ENCODE results near the gene GDAP2. TPM values are rescaled to one million over a fixed set of nuclear protein-coding genes. Genes with fewer than 3 reads are reported as not detected.

GDAP2 gene
- total and polyA plus RNA-seq, 2 experiments from 2014 or later = 11.3 to 33.3 TPM

DNA sequence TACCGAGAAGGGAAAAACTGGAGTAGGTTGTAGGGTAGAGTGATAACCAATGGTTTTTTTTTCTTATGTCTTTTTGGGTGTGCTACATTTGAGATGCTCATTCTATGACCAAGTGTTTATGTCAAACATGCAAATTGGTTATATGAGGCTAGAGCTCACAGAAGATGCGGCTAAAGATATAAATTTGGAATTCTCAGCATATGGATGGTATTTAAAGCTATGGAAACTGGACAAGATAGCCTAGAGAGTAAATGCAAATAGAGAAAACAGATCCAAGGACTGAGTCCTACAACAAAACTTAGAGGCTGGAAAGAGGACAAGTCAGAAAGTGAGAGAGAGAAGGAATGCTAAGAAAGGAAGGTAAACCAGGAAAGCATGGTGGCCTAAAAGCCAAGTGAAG is 7.4 kb downstream of the GDAP2 start:
- no peaks in the 10 kb centered on the region for H3K36me3 ChIP-seq (replicated peaks; ENCODE audit: insufficient read depth, low read depth)
- H4K20me1 ChIP-seq (ENCODE audit: insufficient read depth, poor library complexity, severe bottlenecking) = no peaks in the 10 kb centered on the region
- no peak overlapping the region for H3K27ac ChIP-seq
- peaks cover 63% of the 10 kb centered on the region for H3K79me2 ChIP-seq
- TF ChIP-seq EZH2 (IDR thresholded peaks at IDR 0.05; ENCODE audit: borderline replicate concordance) (no peak), EZH2phosphoT487 (IDR thresholded peaks at IDR 0.05; ENCODE audit: low read depth, severe bottlenecking, unreplicated experiment) (no peak)
- TF ChIP-seq, protein P1, sequence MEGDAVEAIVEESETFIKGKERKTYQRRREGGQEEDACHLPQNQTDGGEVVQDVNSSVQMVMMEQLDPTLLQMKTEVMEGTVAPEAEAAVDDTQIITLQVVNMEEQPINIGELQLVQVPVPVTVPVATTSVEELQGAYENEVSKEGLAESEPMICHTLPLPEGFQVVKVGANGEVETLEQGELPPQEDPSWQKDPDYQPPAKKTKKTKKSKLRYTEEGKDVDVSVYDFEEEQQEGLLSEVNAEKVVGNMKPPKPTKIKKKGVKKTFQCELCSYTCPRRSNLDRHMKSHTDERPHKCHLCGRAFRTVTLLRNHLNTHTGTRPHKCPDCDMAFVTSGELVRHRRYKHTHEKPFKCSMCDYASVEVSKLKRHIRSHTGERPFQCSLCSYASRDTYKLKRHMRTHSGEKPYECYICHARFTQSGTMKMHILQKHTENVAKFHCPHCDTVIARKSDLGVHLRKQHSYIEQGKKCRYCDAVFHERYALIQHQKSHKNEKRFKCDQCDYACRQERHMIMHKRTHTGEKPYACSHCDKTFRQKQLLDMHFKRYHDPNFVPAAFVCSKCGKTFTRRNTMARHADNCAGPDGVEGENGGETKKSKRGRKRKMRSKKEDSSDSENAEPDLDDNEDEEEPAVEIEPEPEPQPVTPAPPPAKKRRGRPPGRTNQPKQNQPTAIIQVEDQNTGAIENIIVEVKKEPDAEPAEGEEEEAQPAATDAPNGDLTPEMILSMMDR (IDR thresholded peaks at IDR 0.05; ENCODE audit: poor library complexity) = no peak
- H2AFZ ChIP-seq = no peak overlapping the region
- H3K4me3 ChIP-seq = no peak overlapping the region
- no peaks in the 10 kb centered on the region for H3K9me3 ChIP-seq (ENCODE audit: low read depth)
- H3K9me2 ChIP-seq (replicated peaks; ENCODE audit: insufficient read depth) = no peaks in the 10 kb centered on the region
- no peak overlapping the region for H3K4me2 ChIP-seq
- H3K4me1 ChIP-seq (ENCODE audit: insufficient read depth) = no peaks in the 10 kb centered on the region
- no peak for DNase-seq (ENCODE audit: low spot score)
- no peaks in the 10 kb centered on the region for H3K27me3 ChIP-seq
- WGBS (ENCODE audit: low lambda C conversion rate, missing lambda C conversion rate) = 95% methylated on average over 2 of the region's 2 CpGs

DNA sequence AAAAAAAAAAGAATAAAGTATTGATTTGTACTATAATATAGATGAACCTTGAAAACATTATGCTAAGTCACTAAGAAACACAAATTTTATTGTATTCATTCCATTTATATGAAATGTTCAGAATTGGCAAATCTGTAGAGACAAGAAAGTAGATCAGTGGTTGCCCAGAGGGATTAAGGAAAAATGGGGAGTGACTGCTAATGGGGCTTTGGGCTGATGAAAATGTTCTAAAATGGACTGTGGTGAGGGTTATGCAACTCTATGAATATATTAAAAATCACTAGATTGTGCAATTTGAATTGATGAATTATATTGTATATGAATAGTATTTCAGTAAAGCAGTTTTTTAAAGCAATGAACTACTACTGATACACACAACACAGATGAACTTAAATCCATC is 10.0 kb downstream of the GDAP2 start:
- no peak overlapping the region for H3K4me3 ChIP-seq
- no peaks in the 10 kb centered on the region for H3K4me1 ChIP-seq (ENCODE audit: insufficient read depth)
- H3K9me3 ChIP-seq (ENCODE audit: low read depth) = no peaks in the 10 kb centered on the region
- H3K27ac ChIP-seq = no peak overlapping the region
- H4K20me1 ChIP-seq (ENCODE audit: insufficient read depth, poor library complexity, severe bottlenecking) = no peaks in the 10 kb centered on the region
- H3K36me3 ChIP-seq (replicated peaks; ENCODE audit: insufficient read depth, low read depth) = no peaks in the 10 kb centered on the region
- H3K27me3 ChIP-seq = no peaks in the 10 kb centered on the region
- no peak overlapping the region for H3K4me2 ChIP-seq
- no peak for DNase-seq (ENCODE audit: low spot score)
- TF ChIP-seq, protein P1 (IDR thresholded peaks at IDR 0.05; ENCODE audit: poor library complexity) = no peak
- no peak for TF ChIP-seq EZH2phosphoT487 (IDR thresholded peaks at IDR 0.05; ENCODE audit: low read depth, severe bottlenecking, unreplicated experiment)
- TF ChIP-seq EZH2 (IDR thresholded peaks at IDR 0.05; ENCODE audit: borderline replicate concordance) = no peak
- H3K9me2 ChIP-seq (replicated peaks; ENCODE audit: insufficient read depth) = no peaks in the 10 kb centered on the region
- peaks cover 37% of the 10 kb centered on the region for H3K79me2 ChIP-seq
- no peak overlapping the region for H2AFZ ChIP-seq

GRCh38 chr1:117911051-117911450 is 18.4 kb downstream of the GDAP2 start:
- Histone ChIP-seq H3K4me2 (no peak overlapping the region), H3K79me2 (no peaks in the 10 kb centered on the region), H4K20me1 (ENCODE audit: insufficient read depth, poor library complexity, severe bottlenecking) (no peaks in the 10 kb centered on the region), H3K4me3 (no peak overlapping the region), H2AFZ (no peak overlapping the region), H3K27ac (no peak overlapping the region), H3K9me3 (ENCODE audit: low read depth) (no peaks in the 10 kb centered on the region), H3K9me2 (replicated peaks; ENCODE audit: insufficient read depth) (no peaks in the 10 kb centered on the region), H3K36me3 (replicated peaks; ENCODE audit: insufficient read depth, low read depth) (no peaks in the 10 kb centered on the region), H3K4me1 (ENCODE audit: insufficient read depth) (no peaks in the 10 kb centered on the region), H3K27me3 (no peaks in the 10 kb centered on the region)
- no peak for DNase-seq (ENCODE audit: low spot score)
- TF ChIP-seq EZH2phosphoT487 (IDR thresholded peaks at IDR 0.05; ENCODE audit: low read depth, severe bottlenecking, unreplicated experiment) (no peak), EZH2 (IDR thresholded peaks at IDR 0.05; ENCODE audit: borderline replicate concordance) (no peak)
- TF ChIP-seq, protein P1 (IDR thresholded peaks at IDR 0.05; ENCODE audit: poor library complexity) = no peak

- 88% methylated on average over 2 of the region's 2 CpGs for WGBS (ENCODE audit: low lambda C conversion rate, missing lambda C conversion rate)
- H3K4me2 ChIP-seq = no peak overlapping the region
Observed at GRCh38 chr1:117905019-117905418, 24.4 kb downstream of the GDAP2 start.

More at GRCh38 chr1:117905019-117905418, 24.4 kb downstream of the GDAP2 start:
- Histone ChIP-seq H3K4me3 (no peak overlapping the region), H4K20me1 (ENCODE audit: insufficient read depth, poor library complexity, severe bottlenecking) (no peaks in the 10 kb centered on the region), H3K36me3 (replicated peaks; ENCODE audit: insufficient read depth, low read depth) (no peaks in the 10 kb centered on the region), H3K27ac (no peak overlapping the region), H3K4me1 (ENCODE audit: insufficient read depth) (no peaks in the 10 kb centered on the region), H3K79me2 (no peaks in the 10 kb centered on the region), H3K27me3 (no peaks in the 10 kb centered on the region), H3K9me2 (replicated peaks; ENCODE audit: insufficient read depth) (no peaks in the 10 kb centered on the region), H3K9me3 (ENCODE audit: low read depth) (no peaks in the 10 kb centered on the region), H2AFZ (no peak overlapping the region)
- TF ChIP-seq, protein P1 (IDR thresholded peaks at IDR 0.05; ENCODE audit: poor library complexity) = no peak
- no peak for TF ChIP-seq EZH2 (IDR thresholded peaks at IDR 0.05; ENCODE audit: borderline replicate concordance)
- TF ChIP-seq EZH2phosphoT487 (IDR thresholded peaks at IDR 0.05; ENCODE audit: low read depth, severe bottlenecking, unreplicated experiment) = no peak
- no peak for DNase-seq (ENCODE audit: low spot score)
